Activated CD8-positive, alpha-beta memory T cell treated with anti-CD3 and anti-CD28 coated beads, Interleukin-2, amount 50 U/mL, for 1 hour (primary cell): Measurements from ENCODE around the gene ZIC4.

Experiments
- DNase-seq: peaks from one replicate; pipeline ENCODE4 v3.0.0-alpha.2; 2020; ENCODE audit errors: extremely low read depth

The ZIC4 gene

GRCh38 chr3:147405231-147406027 is 914 bp downstream of the ZIC4 start:
- DNase-seq = no peak

DNA sequence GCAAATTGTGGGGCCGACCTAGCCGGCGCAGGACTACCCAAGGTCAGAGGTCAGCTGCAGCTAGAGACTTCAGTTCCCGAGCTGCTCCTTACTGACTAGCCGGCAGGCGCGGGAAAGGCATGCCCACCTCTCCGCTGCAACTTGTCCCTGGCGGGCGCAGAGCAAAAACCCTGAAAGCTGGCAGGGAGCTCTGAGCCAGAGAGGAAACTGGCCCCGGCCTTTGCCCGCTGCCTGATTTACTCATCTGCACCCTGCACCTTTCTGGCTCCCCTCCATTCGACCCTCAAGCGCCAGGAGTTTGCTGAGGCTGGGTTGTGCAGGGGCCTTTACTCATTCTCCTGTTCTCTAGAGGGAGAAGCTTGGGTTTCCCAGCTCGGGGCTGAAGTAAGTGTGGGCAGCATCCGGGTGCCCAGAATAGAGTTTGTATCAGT is 1.5 kb downstream of the ZIC4 start:
- no peak for DNase-seq

DNA sequence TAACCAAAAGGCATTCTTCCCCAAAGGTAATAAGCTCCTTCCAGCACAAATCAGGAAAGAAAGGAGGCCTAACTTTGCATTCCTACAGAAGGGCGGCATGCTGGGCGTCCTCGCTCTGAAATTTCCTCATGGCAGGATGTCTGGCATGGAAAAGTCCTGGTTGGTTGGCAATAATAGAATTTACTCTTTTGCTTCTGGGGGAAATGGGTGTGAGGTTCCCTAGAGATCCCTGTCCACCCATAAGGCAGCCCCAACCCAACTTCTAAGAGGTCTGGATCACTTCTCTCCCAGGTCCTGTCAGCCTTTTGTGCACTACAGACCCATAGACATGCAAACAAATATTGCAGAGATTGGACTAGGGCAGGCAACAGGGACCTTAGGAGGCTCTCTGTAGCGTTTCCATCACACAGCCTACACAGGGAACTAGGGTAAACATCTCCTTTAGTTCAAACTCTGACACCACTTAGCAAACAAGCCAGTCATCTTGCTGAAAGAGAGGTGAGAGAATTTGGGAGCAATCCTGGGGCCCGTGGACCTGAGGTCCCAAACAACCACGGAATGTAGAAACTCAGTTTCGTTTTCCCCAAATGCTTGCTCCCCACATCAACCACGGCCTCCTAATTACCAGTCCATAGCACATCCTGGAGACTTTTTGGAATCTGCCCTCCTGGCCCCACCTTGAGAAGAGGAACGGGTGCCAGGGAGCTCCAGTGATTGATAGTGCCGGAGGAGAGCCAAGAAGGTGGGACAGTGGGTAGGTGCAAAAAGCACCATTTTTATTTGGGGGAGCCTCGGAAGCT is 2.1 kb downstream of the ZIC4 start:
- DNase-seq = no peak

- DNase-seq = no peak
Measured at GRCh38 chr3:147403511-147403910, 2.8 kb downstream of the ZIC4 start.

- no peak for DNase-seq
Measured at GRCh38 chr3:147402159-147402558, 4.2 kb downstream of the ZIC4 start.

- DNase-seq = no peak
Measured at GRCh38 chr3:147401421-147401820, 4.9 kb downstream of the ZIC4 start.

DNA sequence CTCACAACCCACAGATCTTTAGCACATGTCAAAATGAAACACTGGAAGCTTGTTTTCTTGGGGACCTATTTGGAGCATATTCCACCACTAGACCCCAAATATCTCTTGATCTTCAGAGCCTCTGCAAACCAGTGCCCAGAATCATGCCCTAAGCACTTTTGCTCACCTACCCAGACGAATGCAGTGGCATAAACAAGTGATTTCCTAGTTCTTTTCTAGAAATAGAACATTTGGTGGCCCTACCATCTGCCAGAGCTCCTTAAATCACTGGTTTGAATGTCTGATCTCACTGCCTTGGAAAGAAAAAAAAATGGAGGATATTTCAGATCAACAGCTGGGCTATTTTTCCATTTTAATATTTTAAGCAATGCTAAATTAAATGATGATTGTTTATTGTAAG is 5.3 kb downstream of the ZIC4 start:
- no peak for DNase-seq

DNA sequence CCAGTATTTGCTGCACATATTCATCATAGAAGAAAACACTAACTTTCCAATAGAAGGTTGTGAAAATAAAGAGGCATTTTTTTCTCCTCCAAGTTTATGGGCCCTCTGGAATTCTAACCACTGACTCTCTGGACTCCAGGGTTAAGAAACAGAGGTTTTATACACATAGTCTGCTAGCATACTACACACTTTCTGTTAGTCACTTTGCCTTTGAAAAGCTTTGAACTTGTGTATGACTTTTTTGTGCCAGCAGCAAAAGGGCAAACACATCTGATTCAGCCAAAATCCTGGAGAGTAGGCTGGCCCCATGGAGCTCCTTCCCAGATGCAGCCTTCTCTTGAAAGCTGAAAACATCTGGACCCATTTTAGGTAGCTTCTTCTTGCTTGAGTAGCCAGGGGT is 6.2 kb downstream of the ZIC4 start:
- no peak for DNase-seq

- DNase-seq = no peak
Measured at GRCh38 chr3:147398813-147399534, 7.4 kb downstream of the ZIC4 start.

DNA sequence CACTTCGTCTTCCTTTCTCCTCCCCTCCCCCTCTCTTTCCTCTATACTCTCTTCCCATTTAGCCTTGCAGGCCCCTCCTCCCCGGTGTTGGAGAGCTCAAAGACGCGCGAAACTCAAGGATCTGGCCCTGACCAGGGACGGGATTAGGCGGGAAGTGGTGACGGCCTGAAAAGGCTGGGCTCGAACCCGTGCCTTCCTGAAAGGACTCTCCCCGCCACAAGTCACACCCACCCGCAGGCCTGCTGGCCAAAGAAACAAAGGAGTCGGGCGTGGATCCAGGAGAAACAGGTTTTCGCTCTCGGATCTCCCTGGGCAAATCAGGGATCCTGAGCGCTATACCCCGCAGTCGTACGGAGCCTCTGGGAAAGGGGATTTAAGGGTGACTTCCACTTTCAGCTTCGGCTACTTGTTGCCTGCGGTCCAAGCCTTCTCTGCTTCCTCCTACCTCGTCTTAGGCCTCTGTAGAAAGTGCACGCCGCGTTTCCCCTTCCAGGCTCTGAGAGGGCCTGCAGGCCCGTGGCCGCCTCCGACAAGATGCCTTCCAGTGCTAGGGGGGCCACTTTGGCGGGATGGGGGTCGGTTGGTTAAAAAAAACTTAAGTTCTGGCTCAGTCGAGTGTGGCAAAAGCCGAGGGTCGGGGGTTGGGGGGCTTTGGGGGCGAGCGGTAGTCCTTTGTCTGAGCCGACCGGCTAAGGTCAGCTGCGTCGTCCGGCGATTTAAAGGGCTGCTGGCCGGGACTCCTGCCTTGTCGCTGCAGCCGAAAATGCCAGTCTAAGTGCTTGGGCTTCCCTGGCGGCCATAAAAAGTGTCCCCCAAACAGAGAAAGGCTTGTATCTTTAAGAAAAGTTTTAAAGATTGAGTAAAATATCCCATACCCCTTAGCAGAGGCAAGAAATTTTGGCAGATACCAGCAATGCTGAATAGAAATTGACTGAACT is 8.2 kb downstream of the ZIC4 start:
- no peak for DNase-seq

DNA sequence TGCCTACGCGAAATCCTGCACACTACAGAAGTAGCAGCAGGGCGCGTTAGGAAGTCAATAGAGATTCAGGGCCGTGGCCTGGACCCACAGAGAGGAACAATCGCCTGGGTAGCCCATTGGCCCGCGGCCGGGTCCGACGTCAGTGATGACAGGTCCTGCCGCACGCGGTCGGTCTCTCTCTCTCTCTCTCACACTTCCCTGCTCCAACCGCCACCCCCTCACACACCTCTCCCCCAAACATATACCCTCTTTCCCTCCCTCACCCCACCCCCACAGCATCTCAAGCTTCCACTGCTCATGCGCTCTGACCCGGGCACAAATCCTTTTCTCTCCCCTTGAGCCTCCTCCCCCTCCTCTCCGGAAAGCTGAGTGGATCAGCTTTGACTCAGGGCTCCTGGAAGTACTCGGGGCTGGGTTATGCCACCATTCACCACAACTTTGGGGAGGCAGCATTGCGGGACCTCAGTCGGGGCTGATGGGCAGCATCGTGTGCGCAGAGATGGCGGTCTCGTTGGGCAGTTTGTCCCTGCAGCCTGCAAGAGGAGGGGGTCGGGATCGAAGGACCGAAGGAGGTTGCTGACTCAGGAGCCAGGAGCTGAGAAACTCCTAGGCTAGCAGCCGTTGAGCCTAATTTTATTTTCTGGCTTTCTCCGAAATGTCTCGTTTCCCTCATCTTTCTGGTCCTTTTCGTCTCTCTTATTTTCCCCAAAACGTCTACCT is 9.0 kb downstream of the ZIC4 start:
- DNase-seq = no peak

DNA sequence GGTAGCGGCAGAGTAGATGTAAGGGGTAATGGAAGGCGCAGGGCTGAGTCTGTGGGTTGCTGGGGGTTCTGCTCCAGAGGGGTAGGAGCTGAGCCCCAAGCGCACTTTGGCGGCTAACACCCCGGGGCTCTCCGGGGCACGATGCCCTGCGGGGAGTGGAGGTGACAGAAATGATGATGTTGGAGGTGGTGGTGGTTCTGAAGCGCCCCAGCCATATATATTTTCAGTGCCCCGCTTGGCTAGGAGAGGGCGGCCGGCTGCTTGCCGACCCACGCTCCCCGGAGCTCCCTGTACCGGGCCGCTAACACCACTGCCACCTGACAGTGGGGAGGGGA is 9.7 kb downstream of the ZIC4 start:
- no peak for DNase-seq

GRCh38 chr3:147395899-147396711 is 10.2 kb downstream of the ZIC4 start:
- DNase-seq = no peak

GRCh38 chr3:147394884-147395225 is 11.5 kb downstream of the ZIC4 start:
- no peak for DNase-seq

DNA sequence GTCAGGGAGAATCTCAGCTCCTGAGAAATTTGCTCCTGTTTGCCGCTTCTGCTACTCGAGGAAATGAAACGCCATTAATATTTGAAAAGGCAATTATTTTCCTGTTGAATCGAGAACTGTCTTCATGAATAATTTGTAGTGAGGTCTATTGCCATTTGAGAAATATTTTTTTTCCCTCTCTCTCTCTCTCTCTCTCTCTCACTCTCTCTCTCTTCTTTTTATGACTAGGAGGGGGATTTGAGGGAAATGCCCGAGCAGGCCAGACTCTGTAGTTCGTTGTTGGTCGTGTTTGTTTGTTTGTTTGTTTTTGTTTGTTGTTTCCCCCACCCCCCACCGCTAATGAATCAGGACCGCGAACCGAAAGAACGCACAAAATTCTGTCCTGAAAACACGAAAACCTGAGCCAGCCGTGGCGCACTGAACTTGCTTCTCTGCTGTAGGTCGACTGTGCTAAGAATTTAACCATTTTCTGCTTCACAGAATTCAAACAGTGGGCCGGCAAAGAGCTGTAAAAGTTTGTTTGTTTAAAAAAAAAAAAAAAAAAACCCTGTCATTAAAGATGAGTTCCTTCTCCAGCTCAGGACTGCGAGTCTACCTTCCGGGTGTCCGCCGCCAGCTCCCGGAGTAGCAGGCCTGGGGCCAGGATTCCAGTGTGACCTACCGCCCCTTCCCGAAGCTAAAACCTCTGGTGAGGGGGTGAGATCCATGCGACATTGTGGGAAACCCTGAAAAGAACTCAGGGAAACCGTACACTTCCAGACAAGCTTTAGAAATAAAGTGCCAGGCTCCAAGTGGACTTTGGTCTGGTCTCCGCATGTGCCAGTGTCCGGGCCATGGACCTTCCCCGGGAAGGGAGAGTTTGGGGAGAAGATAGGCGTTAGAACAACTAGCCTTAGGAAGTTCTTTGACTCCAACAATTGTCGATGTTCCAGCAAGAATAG is 12.1 kb downstream of the ZIC4 start:
- no peak for DNase-seq

GRCh38 chr3:147393261-147393942 is 12.9 kb downstream of the ZIC4 start:
- DNase-seq = no peak

- no peak for DNase-seq
Measured at GRCh38 chr3:147392625-147392946, 13.8 kb downstream of the ZIC4 start.

- DNase-seq = no peak
Measured at GRCh38 chr3:147391781-147392624, 14.3 kb downstream of the ZIC4 start.
